HG03442 (cell line): Measurements from ENCODE around the gene UBAP2L.
"Not testable (repeated sequence)": the region's sequence is repeated elsewhere in the genome, so short reads cannot be mapped to it uniquely, and the experiment has no call there.

Experiments used
- ATAC-seq: cut with Tn5 transposase; IDR thresholded peaks from one replicate; pipeline ENCODE4 v1.9.1; 2021; ENCODE audit warnings: mild to moderate bottlenecking, moderate library complexity; ENCODE audit not compliant: unreplicated experiment

Gene UBAP2L

GRCh38 chr1:154199563-154199879 is 21.2 kb upstream of the UBAP2L start:
- ATAC-seq: no peak

- ATAC-seq: not testable (repeated sequence)
Measured at GRCh38 chr1:154205778-154206177, 15.0 kb upstream of the UBAP2L start.

GRCh38 chr1:154206196-154206595 is 14.6 kb upstream of the UBAP2L start, which contains the start of gene CFAP141:
Gene CFAP141 (minus strand): TSS chr1:154206333. CDS start chr1:154206307, 26 bp downstream.
- ATAC-seq: no peak

GRCh38 chr1:154207262-154207661 is 13.5 kb upstream of the UBAP2L start:
- no peak for ATAC-seq

- ATAC-seq: no peak
Measured at GRCh38 chr1:154208677-154209388, 11.9 kb upstream of the UBAP2L start.

- ATAC-seq: no peak
Measured at GRCh38 chr1:154212083-154212482, 8.7 kb upstream of the UBAP2L start.

GRCh38 chr1:154213274-154213673 is 7.5 kb upstream of the UBAP2L start:
- ATAC-seq: no peak

- no peak for ATAC-seq
Measured at GRCh38 chr1:154218545-154218944, 2.2 kb upstream of the UBAP2L start.

- no peak for ATAC-seq
Measured at GRCh38 chr1:154219541-154219940, 1.2 kb upstream of the UBAP2L start.

GRCh38 chr1:154220970-154221277 is 169 bp downstream of the UBAP2L start:
- no peak for ATAC-seq

GRCh38 chr1:154221278-154222001 is 685 bp downstream of the UBAP2L start:
- peak; percentile 13 for ATAC-seq

- ATAC-seq: no peak
Measured at GRCh38 chr1:154222518-154222917, 1.8 kb downstream of the UBAP2L start.

- ATAC-seq: no peak
Measured at GRCh38 chr1:154222918-154223317, 2.2 kb downstream of the UBAP2L start.

- ATAC-seq: no peak
Measured at GRCh38 chr1:154223621-154224020, 2.9 kb downstream of the UBAP2L start.

- no peak for ATAC-seq
Measured at GRCh38 chr1:154225370-154225769, 4.6 kb downstream of the UBAP2L start.

- not testable (repeated sequence) for ATAC-seq
Measured at GRCh38 chr1:154231112-154231511, 10.4 kb downstream of the UBAP2L start.

GRCh38 chr1:154233127-154233526 is 12.4 kb downstream of the UBAP2L start:
- ATAC-seq: not testable (repeated sequence)

GRCh38 chr1:154236855-154237254 is 16.1 kb downstream of the UBAP2L start:
- ATAC-seq: no peak

GRCh38 chr1:154237435-154237834 is 16.7 kb downstream of the UBAP2L start:
- ATAC-seq: no peak

- ATAC-seq: no peak
Measured at GRCh38 chr1:154237880-154238506, 17.2 kb downstream of the UBAP2L start.

GRCh38 chr1:154239491-154239890 is 18.7 kb downstream of the UBAP2L start:
- ATAC-seq: no peak

GRCh38 chr1:154240294-154240833 is 19.6 kb downstream of the UBAP2L start:
- ATAC-seq: no peak
